GM21423 (cell line): ENCODE measurements around the gene ADRA2A.

Experiments used
- ATAC-seq: cut with Tn5 transposase; IDR thresholded peaks from one replicate; pipeline ENCODE4 v1.9.1; 2021; ENCODE audit warnings: mild to moderate bottlenecking, moderate library complexity; ENCODE audit not compliant: unreplicated experiment

The ADRA2A gene

DNA sequence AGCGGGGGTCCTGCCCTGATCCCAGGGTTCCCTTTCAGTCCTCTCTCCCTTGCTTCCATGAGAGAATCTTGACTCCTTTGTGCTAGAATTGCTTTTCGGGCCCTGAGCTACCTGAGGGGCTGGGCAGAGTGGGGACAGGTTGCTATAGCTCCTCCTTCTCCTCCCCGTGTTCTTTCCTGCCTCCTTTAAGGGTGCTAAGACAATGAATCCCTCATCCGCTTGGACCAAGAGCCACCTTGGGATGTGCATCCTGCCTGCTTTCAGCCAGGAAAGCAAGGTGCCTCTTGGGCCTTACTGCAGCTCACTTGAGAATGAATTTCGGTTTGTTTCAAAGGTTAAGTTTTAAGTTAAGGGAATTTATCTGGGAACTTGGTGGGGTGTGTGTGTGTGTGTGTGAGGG lies 53.6 kb downstream of the ADRA2A start:
- no peak for ATAC-seq
